Measurements from ENCODE around the gene KRTAP24-1.

Gene KRTAP24-1, protein sequence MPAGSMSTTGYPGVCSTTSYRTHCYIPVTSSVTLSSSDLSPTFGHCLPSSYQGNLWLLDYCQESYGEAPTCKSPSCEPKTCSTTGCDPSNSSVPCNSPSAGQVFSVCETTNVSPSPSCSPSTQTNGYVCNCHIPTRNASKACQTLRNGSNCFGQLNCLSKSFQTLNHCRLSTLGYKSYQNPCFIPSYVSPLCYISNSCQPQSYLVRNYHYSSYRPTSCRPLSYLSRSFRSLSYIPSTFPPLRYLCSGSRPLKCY

DNA sequence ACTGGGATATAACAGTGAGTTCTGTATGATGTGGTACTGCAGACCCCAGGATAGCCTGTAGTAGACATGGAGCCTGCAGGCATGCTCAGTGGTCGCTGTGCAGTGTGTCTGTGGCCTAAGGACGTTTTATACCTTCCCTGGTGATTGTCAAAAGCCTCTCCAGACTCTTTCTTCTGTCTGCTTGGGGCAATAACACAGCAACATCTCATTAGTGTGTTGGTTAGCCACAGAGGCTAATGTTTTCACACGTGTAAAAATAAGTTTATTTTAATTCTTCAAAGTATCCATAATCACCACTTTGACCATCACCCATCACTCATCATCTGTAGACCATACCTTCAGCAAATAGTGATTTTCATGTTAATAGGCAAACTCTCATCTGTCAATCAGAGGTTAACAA lies at the start of gene KRTAP24-1:
TSS of gene KRTAP24-1 (minus strand) at position 101 of the 400 bp plus-strand sequence. CDS start at position 83, 18 bp downstream.
- DNase-seq (ENCODE audit: low spot score) = no peak

DNA sequence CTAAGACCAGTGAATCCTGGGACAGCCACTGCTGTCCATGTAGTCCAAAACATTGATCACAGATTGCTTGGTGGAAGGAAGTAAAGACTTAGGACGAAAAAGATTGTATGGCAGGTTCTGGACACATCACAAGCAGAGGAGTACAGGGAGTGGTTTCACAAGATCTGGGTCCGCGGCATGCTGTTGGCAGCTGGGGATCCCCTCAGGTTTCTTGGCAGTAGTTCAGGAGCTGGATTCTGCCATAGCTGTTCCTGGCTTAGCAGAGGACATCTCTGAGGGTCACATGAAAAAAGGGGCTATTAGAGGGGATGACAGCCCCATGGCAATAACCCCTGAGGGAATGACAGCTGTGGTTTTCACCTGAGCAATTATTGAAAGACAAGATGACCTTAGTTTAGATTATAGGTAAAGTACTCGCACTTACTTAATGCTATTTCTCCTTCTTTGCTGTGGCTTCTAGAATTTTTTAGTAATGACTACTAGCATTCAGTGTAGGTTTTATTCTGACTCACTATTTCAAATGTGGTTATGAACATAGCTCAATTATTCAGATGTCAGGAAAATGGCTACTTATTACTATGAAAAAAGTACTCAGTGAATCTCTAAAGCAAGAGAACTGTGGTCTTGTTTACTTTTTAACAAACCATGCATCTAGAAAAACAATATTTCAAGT lies 46.6 kb upstream of the KRTAP24-1 start:
- no peak for DNase-seq (ENCODE audit: low spot score)

DNA sequence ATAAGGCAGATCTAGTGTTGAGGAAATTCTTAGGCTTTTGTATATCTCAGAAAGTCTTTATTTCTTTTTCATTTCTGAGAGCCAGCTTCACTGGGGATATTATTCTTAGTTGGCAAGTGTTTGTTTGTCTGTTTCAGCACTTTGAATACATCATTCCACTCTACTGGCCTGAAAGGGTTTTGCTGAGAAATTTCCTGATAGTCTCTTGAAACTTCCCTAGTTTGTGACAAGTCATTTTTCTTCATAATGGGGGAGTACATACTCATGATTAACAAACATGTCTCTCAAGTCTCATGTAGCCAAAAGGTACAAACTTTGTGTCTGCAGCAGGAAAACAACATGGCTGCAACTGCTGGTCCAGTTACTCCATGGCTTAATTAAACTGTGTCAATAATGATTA lies 43.6 kb upstream of the KRTAP24-1 start:
- DNase-seq (ENCODE audit: low spot score) = no peak

DNA sequence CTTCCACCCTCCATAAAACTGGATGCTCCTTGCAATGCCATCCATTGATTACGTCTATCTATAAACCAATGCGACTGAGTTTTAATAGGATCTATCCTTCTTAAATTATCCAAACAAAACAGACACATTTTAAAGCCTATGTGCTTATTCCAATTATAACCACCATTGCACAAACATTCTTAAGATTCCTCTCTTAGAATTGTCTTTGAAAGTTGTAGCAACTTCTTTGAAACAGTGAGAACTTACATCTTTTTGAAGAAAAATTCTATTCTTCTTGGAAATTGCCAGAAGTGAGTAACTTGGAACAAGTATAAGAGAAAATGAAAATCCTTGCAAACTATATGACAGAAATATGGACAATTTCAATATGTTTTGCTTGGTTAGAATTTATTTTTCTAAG lies 37.5 kb upstream of the KRTAP24-1 start, which contains the start of gene KRTAP26-1:
TSS of gene KRTAP26-1 (minus strand) at position 101 of the 400 bp plus-strand sequence. CDS start 280 bp downstream, outside the sequence.
- no peak for DNase-seq (ENCODE audit: low spot score)

DNA sequence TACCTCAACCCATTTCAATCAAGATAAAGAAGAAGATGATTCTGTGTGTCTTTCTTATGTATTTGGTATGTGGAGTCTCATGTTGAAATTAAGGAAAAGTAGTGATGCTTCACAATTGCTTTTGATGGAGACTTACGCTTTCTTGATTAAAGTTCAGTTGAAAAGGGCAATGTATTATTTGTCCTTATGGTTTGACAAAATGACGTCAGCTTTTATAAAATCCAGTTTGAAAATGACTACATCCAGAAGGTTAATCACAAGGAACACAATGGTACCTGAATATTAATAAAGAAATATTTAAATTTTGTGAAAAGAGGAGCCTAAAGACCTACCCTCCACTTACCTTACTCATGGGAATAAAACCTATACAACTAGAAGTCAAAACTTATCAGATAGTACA lies 33.0 kb upstream of the KRTAP24-1 start:
- no peak for DNase-seq (ENCODE audit: low spot score)

DNA sequence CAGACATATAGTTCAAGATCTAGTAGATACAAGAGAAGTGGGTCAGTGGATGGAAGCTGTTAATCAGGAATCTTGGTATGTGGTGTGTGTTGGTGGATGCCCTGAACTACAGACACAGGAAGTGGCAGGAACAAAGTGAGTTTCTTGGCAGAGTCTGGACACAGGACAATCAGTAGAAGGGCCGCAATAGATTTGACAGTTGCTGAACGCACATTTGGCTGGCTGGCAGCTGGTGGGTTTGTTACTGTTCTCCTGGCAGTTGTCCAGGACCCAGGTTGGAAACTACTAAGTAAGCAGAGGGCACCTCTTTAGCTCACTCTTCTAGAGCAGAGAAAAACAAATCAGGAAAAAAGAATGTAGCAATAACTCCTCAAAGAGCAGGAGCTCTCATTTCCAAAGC lies 24.1 kb upstream of the KRTAP24-1 start:
- DNase-seq (ENCODE audit: low spot score) = no peak

DNA sequence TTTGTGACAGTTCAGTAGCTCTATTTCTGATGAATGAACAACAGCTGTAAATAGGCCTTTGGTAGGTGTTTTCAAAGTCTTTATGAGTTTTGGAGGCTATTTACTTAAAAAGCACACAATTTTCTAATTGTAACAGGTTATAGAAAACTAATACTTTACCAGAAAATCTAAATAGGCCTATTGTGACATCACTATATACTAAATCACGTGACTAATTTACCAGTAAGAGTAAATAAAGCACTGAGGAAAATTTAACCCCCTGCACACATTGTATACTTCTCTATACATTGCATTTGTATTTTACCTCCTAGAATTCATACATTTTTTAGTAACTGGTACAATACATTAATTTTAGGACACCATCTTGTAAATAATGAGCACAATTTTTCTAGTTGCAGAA lies 22.4 kb upstream of the KRTAP24-1 start:
- no peak for DNase-seq (ENCODE audit: low spot score)

DNA sequence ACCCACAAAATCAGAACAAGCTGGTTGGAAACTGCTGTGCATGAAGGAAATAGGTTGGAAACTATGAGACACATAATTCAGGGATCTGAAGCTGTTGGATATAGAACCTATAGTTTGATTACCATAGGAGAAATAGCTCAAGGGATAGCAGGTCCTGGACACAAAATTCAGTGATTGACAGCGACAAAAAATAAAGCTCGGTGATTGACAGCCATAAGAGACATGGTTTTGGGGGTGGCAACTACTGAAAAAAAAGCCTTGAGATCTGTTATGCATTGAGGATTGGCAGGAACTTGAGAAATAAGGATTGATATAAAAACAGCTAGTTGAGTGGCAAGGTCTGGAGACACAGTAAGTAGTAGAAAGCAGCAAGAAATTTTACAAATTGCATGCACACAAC lies 6.5 kb upstream of the KRTAP24-1 start, which contains the start of gene KRTAP25-1:
TSS of gene KRTAP25-1 (minus strand) at position 300 of the 400 bp plus-strand sequence. CDS start at position 276, 24 bp downstream.
- DNase-seq (ENCODE audit: low spot score) = no peak

DNA sequence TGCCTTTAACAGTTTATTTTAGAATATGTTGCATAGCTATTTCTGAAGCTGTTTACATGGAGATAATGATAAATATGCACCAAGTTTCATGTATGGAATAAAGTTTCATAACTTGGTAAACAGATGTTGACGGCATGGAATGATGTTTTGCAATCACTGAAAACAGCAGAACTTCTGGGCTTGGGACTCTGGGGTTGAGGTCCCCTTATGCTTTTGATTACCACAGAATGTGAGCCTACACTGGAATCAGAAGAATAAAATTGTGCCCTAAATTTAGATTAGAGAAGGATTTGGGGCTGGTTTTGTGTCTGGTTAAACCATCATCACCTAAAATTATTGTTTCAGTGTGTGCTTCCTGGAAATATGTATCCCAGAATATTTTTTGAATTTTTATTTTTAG lies 11.1 kb downstream of the KRTAP24-1 start:
- no peak for DNase-seq (ENCODE audit: low spot score)

DNA sequence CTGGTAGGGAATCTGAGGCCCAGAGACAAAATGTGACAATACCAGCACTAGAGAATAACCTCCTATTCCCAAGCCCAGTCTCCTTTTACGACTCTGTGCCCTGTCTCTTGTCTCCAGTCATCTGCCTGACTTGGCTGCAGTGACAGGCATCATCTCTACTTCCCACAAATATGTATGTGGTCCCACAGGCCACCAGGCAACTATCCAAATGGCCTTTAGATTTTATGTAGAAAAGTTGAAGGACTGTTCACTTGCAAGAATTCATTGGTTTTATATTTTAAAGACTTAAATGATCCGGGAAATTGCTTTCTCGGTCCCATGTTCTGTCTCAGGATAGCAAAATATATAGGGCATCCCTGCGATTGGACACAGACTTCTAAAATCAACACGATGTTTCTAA lies 11.6 kb downstream of the KRTAP24-1 start:
- no peak for DNase-seq (ENCODE audit: low spot score)

DNA sequence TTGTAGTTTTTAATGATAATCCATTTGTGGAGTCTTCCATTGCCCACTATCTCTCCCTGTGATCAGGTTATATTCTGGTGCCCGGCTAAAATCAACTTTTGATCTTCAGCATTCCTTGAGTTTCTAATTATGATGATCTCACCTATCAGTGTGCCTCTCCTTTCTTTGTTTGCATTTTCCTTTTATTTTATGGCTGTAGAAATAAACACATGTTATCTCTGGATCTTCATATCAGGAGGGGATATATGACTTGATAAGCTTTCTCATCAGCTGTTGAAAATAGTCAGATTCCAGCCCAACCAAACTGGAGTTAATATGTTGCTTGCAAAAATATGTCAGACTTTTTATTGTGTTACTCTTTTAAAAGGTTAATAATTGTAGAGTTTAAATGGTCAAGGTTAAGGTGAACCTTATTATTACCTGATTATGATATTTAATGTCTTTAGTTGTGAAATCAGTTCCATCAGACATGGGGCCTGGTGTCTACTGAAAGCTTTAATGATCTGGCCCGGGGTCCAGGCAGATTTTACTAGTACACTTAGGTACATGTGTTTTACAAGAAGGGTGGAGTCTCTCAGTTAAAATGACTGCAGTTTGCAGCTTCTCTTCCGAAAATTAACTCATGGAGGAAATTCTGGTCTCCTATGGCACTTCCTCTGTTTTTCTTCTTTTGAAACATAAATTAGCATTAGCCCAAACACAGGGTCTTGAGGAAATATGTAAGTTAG lies 12.8 kb downstream of the KRTAP24-1 start:
- DNase-seq (ENCODE audit: low spot score) = no peak

DNA sequence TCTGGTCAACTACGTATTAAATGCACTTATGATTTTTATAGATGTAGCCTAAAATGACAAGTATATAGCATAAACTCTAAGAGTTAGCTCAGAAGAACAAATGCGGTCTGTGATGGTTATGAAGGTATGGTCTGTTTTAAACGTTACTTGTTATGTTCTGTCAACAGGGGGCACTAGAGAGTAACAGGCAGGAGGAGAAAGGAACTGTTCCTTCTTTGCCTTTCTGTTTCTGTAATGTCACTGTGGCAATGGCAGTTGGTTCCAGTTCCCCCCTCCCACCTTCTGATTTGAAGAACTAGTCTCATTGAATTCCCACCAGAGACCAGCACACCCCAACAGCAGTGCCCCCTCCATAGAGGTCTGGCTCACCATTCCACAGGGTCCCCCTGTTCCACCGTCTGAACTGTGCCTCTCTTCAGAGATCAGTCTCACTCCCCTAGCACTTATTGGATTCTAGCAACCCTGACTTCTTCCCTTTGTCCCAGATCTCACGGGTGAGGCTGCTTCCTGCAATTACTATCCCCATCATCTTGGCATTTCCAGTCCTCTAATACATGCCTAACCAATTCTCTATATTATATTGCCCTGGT lies 14.0 kb downstream of the KRTAP24-1 start:
- no peak for DNase-seq (ENCODE audit: low spot score)

DNA sequence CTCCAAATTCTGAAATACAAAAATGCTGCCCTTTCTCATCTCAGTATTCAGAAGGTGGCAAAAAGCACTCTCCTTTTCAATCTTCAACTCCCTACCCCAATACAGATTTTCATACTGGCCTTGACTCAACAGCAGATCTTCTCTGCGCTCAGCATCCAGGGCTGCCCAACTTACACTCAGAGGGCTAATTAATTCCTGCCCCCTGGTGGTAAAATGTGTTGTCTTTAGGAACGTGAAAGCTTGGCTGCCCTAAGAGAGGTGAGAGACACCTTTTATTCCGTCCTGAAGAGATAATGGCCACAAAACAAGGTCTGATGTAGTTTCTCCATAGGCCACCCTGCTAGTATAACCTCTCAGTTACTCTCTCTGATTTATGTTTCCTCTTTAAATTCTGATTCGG lies 25.0 kb downstream of the KRTAP24-1 start:
- peak; percentile 19 for DNase-seq (ENCODE audit: low spot score)

DNA sequence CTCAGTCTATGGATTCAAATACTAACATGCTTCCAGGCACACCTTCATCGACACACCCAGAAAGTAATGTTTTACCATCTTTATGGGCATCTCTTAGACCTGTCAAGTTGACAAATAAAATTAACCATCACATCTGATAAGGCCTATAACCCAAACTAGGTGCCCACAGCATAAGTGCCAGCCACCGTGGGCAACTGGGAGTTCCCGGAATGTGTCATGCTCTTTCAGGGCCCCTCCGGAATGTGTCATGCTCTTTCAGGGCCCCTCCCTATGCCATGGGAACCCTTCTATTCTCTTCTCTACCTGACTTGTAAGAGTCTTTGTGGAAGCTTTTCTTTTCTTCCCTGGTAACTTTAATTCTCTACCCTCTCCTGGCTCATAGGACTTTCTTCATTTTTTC lies 26.6 kb downstream of the KRTAP24-1 start:
- DNase-seq (ENCODE audit: low spot score) = no peak

DNA sequence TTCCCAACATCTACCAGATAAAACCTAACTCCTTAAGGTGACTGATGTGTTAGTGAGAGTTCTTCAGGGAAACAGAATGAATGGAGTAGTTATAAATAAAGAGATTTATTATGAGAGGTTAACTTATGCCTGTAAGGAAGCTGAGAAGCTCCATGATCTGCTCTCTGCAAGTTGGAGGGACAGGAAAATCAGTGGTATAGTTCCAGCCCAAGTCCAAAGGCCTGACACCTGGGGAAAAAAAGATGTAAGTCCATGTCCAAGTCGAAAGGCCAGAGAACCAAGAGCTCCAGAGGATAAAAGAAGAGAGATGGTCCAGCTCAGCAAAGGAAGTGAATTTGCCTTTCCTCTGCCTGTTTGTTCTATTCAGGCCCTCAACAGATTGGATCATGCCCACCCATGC lies 27.1 kb downstream of the KRTAP24-1 start:
- DNase-seq (ENCODE audit: low spot score) = no peak

DNA sequence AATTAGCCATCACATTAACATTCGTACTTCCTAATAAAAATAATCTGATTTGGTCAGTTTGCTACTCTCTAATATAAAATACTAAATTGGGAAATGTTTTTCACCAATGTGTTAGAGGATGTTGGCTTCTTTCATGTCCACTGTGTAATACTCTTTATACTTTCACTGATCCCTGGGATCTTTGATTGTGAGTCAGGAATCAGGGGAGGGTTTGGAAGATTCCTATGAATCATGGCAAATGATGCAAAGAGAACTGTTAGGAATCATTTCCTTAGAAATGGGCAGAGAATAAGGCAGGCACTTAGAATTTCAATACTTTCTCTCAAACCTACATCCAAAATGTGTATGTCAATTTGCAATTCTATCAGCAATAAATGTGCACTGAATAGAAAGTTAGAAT lies 31.0 kb downstream of the KRTAP24-1 start:
- no peak for DNase-seq (ENCODE audit: low spot score)

DNA sequence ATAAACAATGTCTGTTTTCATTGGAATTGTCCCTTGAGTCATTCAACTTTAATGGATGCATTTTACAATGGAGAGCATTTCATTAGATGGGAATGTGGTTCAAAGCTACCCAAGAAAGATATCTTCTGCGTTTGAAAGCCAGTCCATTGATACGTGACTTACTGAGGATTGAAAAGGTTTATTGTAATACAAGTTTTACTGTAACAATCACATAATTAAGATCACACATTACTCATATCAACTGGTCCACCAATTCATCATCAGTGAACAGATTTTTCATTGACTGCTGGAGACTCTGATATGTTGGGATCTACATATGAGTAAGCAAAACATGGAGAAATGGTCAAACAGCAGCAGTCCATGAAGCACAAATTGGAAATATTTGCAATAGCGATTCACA lies 32.8 kb downstream of the KRTAP24-1 start:
- no peak for DNase-seq (ENCODE audit: low spot score)

DNA sequence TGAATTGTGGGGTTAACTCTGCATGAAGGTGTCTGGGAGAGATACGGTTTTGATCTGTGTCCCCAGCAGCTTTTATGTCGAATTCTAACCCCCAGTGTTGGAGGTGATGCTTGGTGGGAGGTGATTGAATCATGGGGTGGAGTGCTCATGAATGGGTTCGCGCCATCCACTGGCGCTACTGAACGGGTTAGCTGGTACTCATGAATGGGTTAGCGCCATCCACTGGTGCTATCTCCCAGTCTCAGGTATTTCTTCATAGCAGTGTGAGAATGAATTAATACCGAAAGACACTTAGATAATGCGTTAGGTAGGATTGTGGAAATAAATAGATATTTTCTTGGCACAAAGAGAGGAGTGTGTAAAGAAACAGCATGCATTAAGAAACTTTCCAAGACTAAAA lies 33.9 kb downstream of the KRTAP24-1 start:
- no peak for DNase-seq (ENCODE audit: low spot score)

DNA sequence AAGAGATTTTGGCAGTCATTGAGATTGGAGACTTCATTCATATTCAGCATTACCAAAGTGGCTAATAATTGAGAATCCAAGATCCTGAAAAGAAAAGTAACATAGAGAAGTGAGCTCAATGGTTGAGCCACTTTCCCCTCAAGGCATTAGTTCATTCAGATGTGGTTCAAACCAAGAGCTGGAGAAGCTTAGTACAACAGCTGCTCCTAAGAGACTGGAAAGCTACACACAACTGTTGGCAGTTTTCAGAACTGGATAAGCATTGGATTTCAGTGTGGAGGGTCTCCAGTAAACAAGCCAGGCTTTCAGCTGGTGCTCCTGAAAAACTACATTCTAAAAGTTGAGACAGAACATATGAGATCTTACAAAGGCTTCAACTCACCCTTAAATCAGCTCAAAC lies 37.7 kb downstream of the KRTAP24-1 start:
- DNase-seq (ENCODE audit: low spot score) = no peak

DNA sequence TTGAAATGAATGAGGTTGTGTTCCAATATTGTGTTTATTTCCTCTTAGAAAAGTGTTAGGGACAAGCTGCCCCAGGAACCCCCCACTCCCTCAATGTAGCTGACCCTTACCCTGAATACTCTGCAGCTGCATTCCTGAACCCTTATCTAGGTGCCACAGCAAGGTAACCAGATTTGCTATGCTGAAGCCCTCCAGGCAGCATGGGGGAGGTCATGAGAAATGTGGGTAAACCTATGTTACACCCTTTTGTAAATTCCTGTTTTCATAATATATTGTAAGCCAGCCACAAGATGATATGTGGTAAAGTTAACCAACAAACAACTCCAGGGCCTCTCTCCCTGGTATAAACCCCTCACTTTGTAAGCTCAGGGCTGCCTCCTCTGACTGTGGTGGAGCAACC lies 39.1 kb downstream of the KRTAP24-1 start:
- DNase-seq (ENCODE audit: low spot score) = no peak

DNA sequence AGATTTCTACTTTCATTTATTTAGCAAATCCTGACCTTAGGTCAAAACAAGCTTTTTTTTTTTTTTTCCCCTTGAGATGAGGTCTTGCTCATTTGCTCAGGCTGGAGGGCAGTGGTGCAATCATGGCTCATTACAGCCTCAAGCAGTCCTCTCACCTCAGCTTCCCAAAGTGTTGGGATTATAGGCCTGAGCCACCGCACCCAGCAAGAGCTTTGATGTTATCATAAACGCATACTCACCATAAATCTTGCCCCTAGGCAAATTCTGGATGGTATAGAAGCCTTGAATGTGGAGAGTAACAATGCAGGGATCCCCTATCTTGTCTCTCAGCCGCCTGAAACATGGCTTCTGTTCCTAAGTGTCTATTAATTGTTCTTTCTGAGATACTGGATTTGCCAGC lies 42.1 kb downstream of the KRTAP24-1 start:
- DNase-seq (ENCODE audit: low spot score) = no peak

DNA sequence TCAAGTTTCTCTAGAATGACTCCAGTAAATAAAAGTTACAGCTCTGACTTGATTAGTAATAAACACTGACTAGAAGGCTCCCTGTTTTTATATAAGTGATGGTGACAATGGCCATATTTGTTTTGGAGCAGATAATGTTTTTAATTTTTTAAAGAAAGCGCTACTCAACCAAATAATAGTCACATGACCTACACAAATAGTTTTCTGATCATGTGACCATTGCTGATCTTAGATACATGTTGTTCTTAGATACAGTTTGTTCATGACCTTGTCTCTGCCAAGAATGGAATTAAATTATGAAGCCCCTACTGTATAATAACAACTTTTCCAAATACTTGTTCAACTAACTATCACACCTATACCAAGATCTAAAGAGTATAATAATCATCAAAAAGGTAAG lies 44.6 kb downstream of the KRTAP24-1 start:
- DNase-seq (ENCODE audit: low spot score) = no peak

DNA sequence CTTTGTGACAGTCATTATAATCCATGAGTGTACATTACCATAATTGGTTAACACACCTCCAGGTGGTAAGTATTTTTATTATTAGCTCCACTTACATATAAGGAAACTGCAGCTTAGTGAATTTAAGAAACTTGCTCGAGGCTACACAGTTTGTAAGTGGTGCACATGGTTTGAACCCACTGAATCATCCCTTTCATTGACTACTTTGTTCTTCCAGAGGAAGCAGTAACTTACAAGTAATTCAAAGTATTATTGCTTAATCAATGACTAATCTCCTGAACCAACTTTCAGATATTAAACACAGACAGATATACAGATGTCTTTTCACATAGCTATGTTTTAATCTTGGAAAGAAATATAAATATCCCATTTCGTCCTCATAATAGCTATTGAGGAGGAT lies 48.1 kb downstream of the KRTAP24-1 start:
- DNase-seq (ENCODE audit: low spot score) = no peak
